K562 (cell line): ENCODE results near the gene EMC8.

Source experiments
- ATF7 ChIP-seq: fragments of 450-650 bp; IDR thresholded peaks from 2 replicates; pipeline ENCODE4 v1.7.1; 2014; ENCODE audit warnings: mild to moderate bottlenecking, moderate library complexity
- CHD4 ChIP-seq: fragments of 200-600 bp; sonication (generic); IDR thresholded peaks from 3 replicates; pipeline ENCODE4 v1.6.1; 2012; ENCODE audit warnings: low read depth, mild to moderate bottlenecking, mixed read lengths, low read length, inconsistent platforms; ENCODE audit not compliant: insufficient read depth, insufficient replicate concordance, poor library complexity, severe bottlenecking
- EZH2 ChIP-seq: IDR thresholded peaks from 2 replicates; pipeline ENCODE4 v1.6.1; 2012; ENCODE audit warnings: low read depth, mild to moderate bottlenecking, inconsistent platforms, low read length, borderline replicate concordance
- MEF2A ChIP-seq: IDR thresholded peaks from 2 replicates; pipeline ENCODE4 v1.6.1; 2011; ENCODE audit warnings: low read depth, mild to moderate bottlenecking, low read length, moderate library complexity; ENCODE audit not compliant: control insufficient read depth
- NCOR1 ChIP-seq: fragments of 450-650 bp; IDR thresholded peaks from 2 replicates; pipeline ENCODE4 v1.6.1; 2016; ENCODE audit warnings: mild to moderate bottlenecking, moderate library complexity
- NFYB ChIP-seq: IDR thresholded peaks from 2 replicates; pipeline ENCODE4 v1.6.1; 2011; ENCODE audit warnings: mild to moderate bottlenecking, moderate library complexity; ENCODE audit not compliant: insufficient read length; ENCODE audit errors: extremely low read depth
- RBBP5 ChIP-seq: fragments of 200-600 bp; sonication (generic); IDR thresholded peaks from 2 replicates; pipeline ENCODE4 v1.6.1; 2012; ENCODE audit warnings: borderline replicate concordance, mild to moderate bottlenecking, low read length, control low read depth, inconsistent platforms; ENCODE audit not compliant: insufficient read depth, poor library complexity, severe bottlenecking
- REST ChIP-seq, 2 experiments: fragments of 450-650 bp; formaldehyde crosslinking in 1 of 2; IDR thresholded peaks; 2 replicates each; pipeline versions ENCODE4 v1.4.0 to v1.6.1; 2014 to 2020; ENCODE audit warnings: mild to moderate bottlenecking in 2 of 2, borderline replicate concordance in 1 of 2, low read depth in 1 of 2
- SRF ChIP-seq, 2 experiments: fragments of 250-450, 450-650 bp in 1 of 2; sonication (Bioruptor Pico) in 1 of 2; sonication (generic) in 1 of 2; formaldehyde crosslinking; IDR thresholded peaks; 2 replicates each; pipeline versions ENCODE4 v1.5.0 to v1.5.1; 2020 to 2022; ENCODE audit warnings: mild to moderate bottlenecking in 1 of 2, missing genetic modification reagents in 1 of 2
- TAF1 ChIP-seq: IDR thresholded peaks from 2 replicates; pipeline ENCODE4 v1.6.1; 2011; ENCODE audit warnings: mild to moderate bottlenecking, low read length, moderate library complexity; ENCODE audit not compliant: insufficient read depth, control insufficient read depth, severe bottlenecking; ENCODE audit errors: extremely low read depth
- ZZZ3 ChIP-seq: fragments of 450-650 bp; IDR thresholded peaks from 2 replicates; pipeline ENCODE4 v1.6.1; 2016; ENCODE audit warnings: antibody characterized with exemption, mild to moderate bottlenecking, moderate library complexity
- TF ChIP-seq, protein P1 (sequence below), 3 experiments: IDR thresholded peaks in 2 of 3; conservative IDR thresholded peaks in 1 of 3; 2 replicates each; pipeline ENCODE4 v1.5.1; 2011 to 2012; ENCODE audit warnings: low read length in 3 of 3, mild to moderate bottlenecking in 3 of 3, control low read depth in 2 of 3, improper control_type of control experiment in 1 of 3, inconsistent platforms in 1 of 3, low read depth in 1 of 3, mixed read lengths in 1 of 3, moderate library complexity in 1 of 3; ENCODE audit not compliant: insufficient read depth in 2 of 3
- TF ChIP-seq, protein P2 (sequence below): sonication (generic); formaldehyde crosslinking; IDR thresholded peaks from 2 replicates; pipeline ENCODE4 v1.8.0; 2022; ENCODE audit warnings: mild to moderate bottlenecking, missing genetic modification reagents

- TF ChIP-seq, protein P1, sequence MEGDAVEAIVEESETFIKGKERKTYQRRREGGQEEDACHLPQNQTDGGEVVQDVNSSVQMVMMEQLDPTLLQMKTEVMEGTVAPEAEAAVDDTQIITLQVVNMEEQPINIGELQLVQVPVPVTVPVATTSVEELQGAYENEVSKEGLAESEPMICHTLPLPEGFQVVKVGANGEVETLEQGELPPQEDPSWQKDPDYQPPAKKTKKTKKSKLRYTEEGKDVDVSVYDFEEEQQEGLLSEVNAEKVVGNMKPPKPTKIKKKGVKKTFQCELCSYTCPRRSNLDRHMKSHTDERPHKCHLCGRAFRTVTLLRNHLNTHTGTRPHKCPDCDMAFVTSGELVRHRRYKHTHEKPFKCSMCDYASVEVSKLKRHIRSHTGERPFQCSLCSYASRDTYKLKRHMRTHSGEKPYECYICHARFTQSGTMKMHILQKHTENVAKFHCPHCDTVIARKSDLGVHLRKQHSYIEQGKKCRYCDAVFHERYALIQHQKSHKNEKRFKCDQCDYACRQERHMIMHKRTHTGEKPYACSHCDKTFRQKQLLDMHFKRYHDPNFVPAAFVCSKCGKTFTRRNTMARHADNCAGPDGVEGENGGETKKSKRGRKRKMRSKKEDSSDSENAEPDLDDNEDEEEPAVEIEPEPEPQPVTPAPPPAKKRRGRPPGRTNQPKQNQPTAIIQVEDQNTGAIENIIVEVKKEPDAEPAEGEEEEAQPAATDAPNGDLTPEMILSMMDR (IDR thresholded peaks at IDR 0.05 in 2 of 3, conservative IDR thresholded peaks at IDR 0.05 in 1 of 3; ENCODE audit: insufficient read depth in 2 of 3, low read depth in 1 of 3, low read length in 3 of 3): no peak
- TF ChIP-seq CHD4 (no peak), EZH2 (no peak), TAF1 (no peak), SRF (CRISPR knock-in tag; IDR thresholded peaks at IDR 0.05) (no peak), ZZZ3 (no peak), MEF2A (no peak), REST (IDR thresholded peaks at IDR 0.05; ENCODE audit: borderline replicate concordance) (no peak), REST (CRISPR knock-in tag; IDR thresholded peaks at IDR 0.05; ENCODE audit: low read depth) (no peak), ATF7 (no peak), NCOR1 (no peak), NFYB (no peak), RBBP5 (no peak)
- TF ChIP-seq, protein P2, sequence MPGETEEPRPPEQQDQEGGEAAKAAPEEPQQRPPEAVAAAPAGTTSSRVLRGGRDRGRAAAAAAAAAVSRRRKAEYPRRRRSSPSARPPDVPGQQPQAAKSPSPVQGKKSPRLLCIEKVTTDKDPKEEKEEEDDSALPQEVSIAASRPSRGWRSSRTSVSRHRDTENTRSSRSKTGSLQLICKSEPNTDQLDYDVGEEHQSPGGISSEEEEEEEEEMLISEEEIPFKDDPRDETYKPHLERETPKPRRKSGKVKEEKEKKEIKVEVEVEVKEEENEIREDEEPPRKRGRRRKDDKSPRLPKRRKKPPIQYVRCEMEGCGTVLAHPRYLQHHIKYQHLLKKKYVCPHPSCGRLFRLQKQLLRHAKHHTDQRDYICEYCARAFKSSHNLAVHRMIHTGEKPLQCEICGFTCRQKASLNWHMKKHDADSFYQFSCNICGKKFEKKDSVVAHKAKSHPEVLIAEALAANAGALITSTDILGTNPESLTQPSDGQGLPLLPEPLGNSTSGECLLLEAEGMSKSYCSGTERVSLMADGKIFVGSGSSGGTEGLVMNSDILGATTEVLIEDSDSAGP: no peak
Measured at GRCh38 chr16:85846461-85846860, 47.1 kb upstream of the EMC8 start.
